HEK293 (cell line): Measurements from ENCODE around the gene HMGXB3.

Experiments
- AEBP2 ChIP-seq: fragments of 450-650 bp; formaldehyde crosslinking; IDR thresholded peaks from 2 replicates; pipeline ENCODE4 v1.5.1; 2016; ENCODE audit warnings: missing biosample characterization, missing genetic modification characterization, borderline replicate concordance
- GLIS1 ChIP-seq: fragments of 450-650 bp; formaldehyde crosslinking; IDR thresholded peaks from 2 replicates; pipeline ENCODE4 v1.5.1; 2016; ENCODE audit warnings: missing biosample characterization, missing genetic modification characterization
- HOXD13 ChIP-seq: sonication (generic); formaldehyde crosslinking; IDR thresholded peaks from 2 replicates; pipeline ENCODE4 v1.8.0; 2022; ENCODE audit warnings: missing genetic modification reagents, borderline replicate concordance
- MEIS1 ChIP-seq: sonication (generic); formaldehyde crosslinking; IDR thresholded peaks from 2 replicates; pipeline ENCODE4 v1.8.1; 2022; ENCODE audit warnings: missing genetic modification reagents, mild to moderate bottlenecking, borderline replicate concordance
- PRDM6 ChIP-seq: fragments of 450-650 bp; formaldehyde crosslinking; IDR thresholded peaks from 2 replicates; pipeline ENCODE4 v1.5.1; 2017; ENCODE audit warnings: missing biosample characterization, missing genetic modification characterization
- REST ChIP-seq: fragments of 450-650 bp; formaldehyde crosslinking; IDR thresholded peaks from 2 replicates; pipeline ENCODE4 v1.5.1; 2016; ENCODE audit warnings: missing biosample characterization, missing genetic modification characterization
- SP2 ChIP-seq: fragments of 450-650 bp; formaldehyde crosslinking; IDR thresholded peaks from 2 replicates; pipeline ENCODE4 v1.5.1; 2016; ENCODE audit warnings: missing biosample characterization, missing genetic modification characterization
- TCF7L2 ChIP-seq: IDR thresholded peaks from 2 replicates; pipeline ENCODE4 v1.6.1; 2011; ENCODE audit warnings: low read depth, mild to moderate bottlenecking, inconsistent platforms, low read length, moderate library complexity, borderline replicate concordance
- ZBTB21 ChIP-seq: fragments of 450-650 bp; formaldehyde crosslinking; IDR thresholded peaks from 2 replicates; pipeline ENCODE4 v1.5.1; 2017; ENCODE audit warnings: missing biosample characterization, missing genetic modification characterization
- ZBTB8A ChIP-seq: fragments of 450-650 bp; formaldehyde crosslinking; IDR thresholded peaks from 2 replicates; pipeline ENCODE4 v1.5.1; 2016; ENCODE audit warnings: missing biosample characterization, missing genetic modification characterization
- ZNF10 ChIP-seq: fragments of 450-650 bp; formaldehyde crosslinking; IDR thresholded peaks from 2 replicates; pipeline ENCODE4 v1.5.1; 2017; ENCODE audit warnings: missing biosample characterization, missing genetic modification characterization
- ZNF146 ChIP-seq: fragments of 450-650 bp; formaldehyde crosslinking; IDR thresholded peaks from 2 replicates; pipeline ENCODE4 v1.5.1; 2016; ENCODE audit warnings: missing biosample characterization, missing genetic modification characterization
- ZNF155 ChIP-seq: fragments of 450-650 bp; formaldehyde crosslinking; IDR thresholded peaks from 2 replicates; pipeline ENCODE4 v1.5.1; 2016; ENCODE audit warnings: missing biosample characterization, missing genetic modification characterization
- ZNF202 ChIP-seq: fragments of 450-650 bp; formaldehyde crosslinking; IDR thresholded peaks from 2 replicates; pipeline ENCODE4 v1.5.1; 2016; ENCODE audit warnings: missing biosample characterization, missing genetic modification characterization, borderline replicate concordance
- ZNF292 ChIP-seq: fragments of 450-650 bp; formaldehyde crosslinking; IDR thresholded peaks from 2 replicates; pipeline ENCODE4 v1.5.1; 2016; ENCODE audit warnings: low read depth, missing biosample characterization, missing genetic modification characterization, borderline replicate concordance
- ZNF362 ChIP-seq: fragments of 450-650 bp; formaldehyde crosslinking; IDR thresholded peaks from 2 replicates; pipeline ENCODE4 v1.5.1; 2016; ENCODE audit warnings: missing biosample characterization, missing genetic modification characterization
- ZNF423 ChIP-seq: fragments of 450-650 bp; formaldehyde crosslinking; IDR thresholded peaks from 2 replicates; pipeline ENCODE4 v1.5.1; 2016; ENCODE audit warnings: missing biosample characterization, missing genetic modification characterization
- ZNF433 ChIP-seq: fragments of 450-650 bp; formaldehyde crosslinking; IDR thresholded peaks from 2 replicates; pipeline ENCODE4 v1.5.1; 2016; ENCODE audit warnings: missing biosample characterization, missing genetic modification characterization, low read depth
- ZNF449 ChIP-seq: fragments of 450-650 bp; formaldehyde crosslinking; IDR thresholded peaks from 2 replicates; pipeline ENCODE4 v1.5.1; 2017; ENCODE audit warnings: missing biosample characterization, mild to moderate bottlenecking, missing genetic modification characterization, moderate library complexity
- ZNF514 ChIP-seq: fragments of 450-650 bp; formaldehyde crosslinking; IDR thresholded peaks from 2 replicates; pipeline ENCODE4 v1.5.1; 2016; ENCODE audit warnings: missing biosample characterization, missing genetic modification characterization
- ZNF670 ChIP-seq: fragments of 450-650 bp; formaldehyde crosslinking; IDR thresholded peaks from 2 replicates; pipeline ENCODE4 v1.5.1; 2016; ENCODE audit warnings: missing biosample characterization, missing genetic modification characterization, low read depth
- ZNF692 ChIP-seq: fragments of 450-650 bp; formaldehyde crosslinking; IDR thresholded peaks from 2 replicates; pipeline ENCODE4 v1.5.1; 2016; ENCODE audit warnings: missing biosample characterization, missing genetic modification characterization
- ZSCAN5A ChIP-seq: fragments of 450-650 bp; formaldehyde crosslinking; IDR thresholded peaks from 2 replicates; pipeline ENCODE4 v1.5.1; 2016; ENCODE audit warnings: missing biosample characterization, missing genetic modification characterization

The HMGXB3 gene

GRCh38 chr5:150000256-150000989 lies at the start of gene HMGXB3, which contains the start of gene TIGD6 (continued):
- no peak for TF ChIP-seq ZNF292
- no peak for TF ChIP-seq ZNF670
- peak; percentile 43; the same call in 1 of the 2 replicates for TF ChIP-seq ZBTB21 (tag by site-specific recombination)
- TF ChIP-seq SP2 (tag by site-specific recombination), result peak; percentile 93
- no peak; the same call in 1 of the 2 replicates for TF ChIP-seq ZNF146
- TF ChIP-seq TCF7L2, result no peak
- no peak for TF ChIP-seq HOXD13 (CRISPR knock-in tag)
- peak; percentile 91 for TF ChIP-seq ZSCAN5A (tag by site-specific recombination)
- no peak; the same call in 1 of the 2 replicates for TF ChIP-seq ZNF449 (tag by site-specific recombination)
- no peak for TF ChIP-seq MEIS1 (CRISPR knock-in tag)
- TF ChIP-seq ZNF155 (tag by site-specific recombination), result no peak
- peak; percentile 12; the same call in 1 of the 2 replicates for TF ChIP-seq ZNF423 (tag by site-specific recombination)
- no peak for TF ChIP-seq ZNF362 (tag by site-specific recombination)
- TF ChIP-seq PRDM6 (tag by site-specific recombination), result no peak
- no peak for TF ChIP-seq ZNF202 (tag by site-specific recombination)
- peak; percentile 96 for TF ChIP-seq ZBTB8A (tag by site-specific recombination)
- no peak for TF ChIP-seq ZNF433 (tag by site-specific recombination)
- no peak for TF ChIP-seq ZNF514 (tag by site-specific recombination)
- 0 out of 2 replicates have a peak, but pooled peaks have one; percentile 30 for TF ChIP-seq REST (tag by site-specific recombination)
- 0 out of 2 replicates have a peak, but pooled peaks have one; percentile 26 for TF ChIP-seq ZNF10
- no peak for TF ChIP-seq AEBP2 (tag by site-specific recombination)
- peak; percentile 89 for TF ChIP-seq ZNF692 (tag by site-specific recombination)
- TF ChIP-seq GLIS1, result peak; percentile 87
